CD14-positive monocyte (primary cell): ENCODE results near the gene ANO2. TPM values are rescaled to one million over a fixed set of nuclear protein-coding genes. Genes with fewer than 3 reads are reported as not detected.

Experiments used
- DNase-seq, 3 donors: peaks; one replicate each; pipeline ENCODE4 v3.0.0-alpha.2; 2011 to 2022
- H2AFZ ChIP-seq: 2 replicates; pipeline ENCODE4 v1.6.0; 2012; ENCODE audit warnings: mild to moderate bottlenecking, low read depth, low read length, inconsistent platforms; ENCODE audit not compliant: insufficient read depth, poor library complexity, severe bottlenecking
- H3K27ac ChIP-seq, 2 donors: 1 replicate in 1 of 2; 2 replicates in 1 of 2; pipeline ENCODE4 v1.5.1; 2012 to 2013; ENCODE audit warnings: low read length in 2 of 2, control low read depth in 1 of 2, inconsistent platforms in 1 of 2, low read depth in 1 of 2, mild to moderate bottlenecking in 1 of 2
- H3K27me3 ChIP-seq, 2 donors: one replicate each; pipeline versions ENCODE4 v1.6.0 to v1.6.1; 2011 to 2013; ENCODE audit warnings: low read length in 2 of 2; ENCODE audit not compliant: control insufficient read depth in 2 of 2, insufficient read depth in 2 of 2
- H3K36me3 ChIP-seq, 2 donors: replicated peaks in 1 of 2; 1 replicate in 1 of 2; 2 replicates in 1 of 2; pipeline versions ENCODE4 v1.5.1 to v1.6.1; 2012 to 2013; ENCODE audit warnings: low read length in 2 of 2, control low read depth in 1 of 2, inconsistent platforms in 1 of 2, mild to moderate bottlenecking in 1 of 2; ENCODE audit not compliant: insufficient read depth in 2 of 2, control insufficient read depth in 1 of 2
- H3K4me1 ChIP-seq, 2 donors: 1 replicate in 1 of 2; 2 replicates in 1 of 2; pipeline versions ENCODE4 v1.5.1 to v1.6.1; 2012 to 2013; ENCODE audit warnings: low read length in 2 of 2, control low read depth in 1 of 2, inconsistent platforms in 1 of 2, mild to moderate bottlenecking in 1 of 2, moderate library complexity in 1 of 2; ENCODE audit not compliant: insufficient read depth in 2 of 2, control insufficient read depth in 1 of 2
- H3K4me2 ChIP-seq: replicated peaks from 2 replicates; pipeline ENCODE3; 2012; ENCODE audit warnings: low read length, moderate library complexity, mild to moderate bottlenecking; ENCODE audit not compliant: poor library complexity, severe bottlenecking; ENCODE audit errors: extremely low read depth
- H3K4me3 ChIP-seq, 3 experiments: fragments of 200-600 bp in 1 of 3; sonication (generic) in 1 of 3; replicated peaks in 1 of 3; 1 replicate in 2 of 3; 2 replicates in 1 of 3; pipeline ENCODE4 v1.5.1; 2011 to 2013; ENCODE audit warnings: low read length in 3 of 3, mild to moderate bottlenecking in 3 of 3, control low read depth in 2 of 3, low read depth in 2 of 3, inconsistent platforms in 1 of 3, moderate library complexity in 1 of 3
- H3K79me2 ChIP-seq: 2 replicates; pipeline ENCODE4 v1.6.0; 2012; ENCODE audit warnings: mild to moderate bottlenecking, control low read depth, inconsistent platforms, low read length, moderate library complexity; ENCODE audit not compliant: insufficient read depth
- H3K9ac ChIP-seq: 2 replicates; pipeline ENCODE4 v1.6.0; 2017; ENCODE audit warnings: low read length, mild to moderate bottlenecking; ENCODE audit not compliant: insufficient read depth, poor library complexity, severe bottlenecking
- H3K9me3 ChIP-seq, 2 donors: replicated peaks in 1 of 2; 1 replicate in 1 of 2; 2 replicates in 1 of 2; pipeline versions ENCODE4 v1.5.1 to v1.6.1; 2012 to 2013; ENCODE audit warnings: low read length in 2 of 2, control low read depth in 1 of 2; ENCODE audit not compliant: control insufficient read depth in 1 of 2, insufficient read depth in 1 of 2
- H4K20me1 ChIP-seq: 2 replicates; pipeline ENCODE4 v1.6.0; 2012; ENCODE audit warnings: mild to moderate bottlenecking, low read length, control low read depth, moderate library complexity; ENCODE audit not compliant: insufficient read depth
- H3K27ac Mint-ChIP-seq, 7 donors: one replicate each; pipeline ENCODE4 v1.8.0; 2020; ENCODE audit warnings: mild to moderate bottlenecking in 7 of 7, mixed read lengths in 7 of 7, moderate library complexity in 6 of 7, inconsistent platforms in 2 of 7
- H3K27me3 Mint-ChIP-seq, 3 donors: one replicate each; pipeline ENCODE4 v1.8.0; 2021 to 2022; ENCODE audit warnings: low read depth in 3 of 3, mild to moderate bottlenecking in 3 of 3, mixed read lengths in 3 of 3, moderate library complexity in 3 of 3, inconsistent platforms in 1 of 3
- H3K36me3 Mint-ChIP-seq, 2 donors: one replicate each; pipeline ENCODE4 v1.8.0; 2020; ENCODE audit warnings: mixed read lengths in 2 of 2, inconsistent platforms in 1 of 2, mild to moderate bottlenecking in 1 of 2
- H3K4me1 Mint-ChIP-seq: one replicate; pipeline ENCODE4 v1.8.0; 2020; ENCODE audit warnings: mild to moderate bottlenecking, mixed read lengths
- H3K4me3 Mint-ChIP-seq, 2 donors: one replicate each; pipeline ENCODE4 v1.8.0; 2020; ENCODE audit warnings: mild to moderate bottlenecking in 2 of 2, mixed read lengths in 2 of 2, moderate library complexity in 1 of 2
- H3K9me3 Mint-ChIP-seq, 7 donors: one replicate each; pipeline ENCODE4 v1.8.0; 2020 to 2022; ENCODE audit warnings: mixed read lengths in 7 of 7, mild to moderate bottlenecking in 6 of 7, moderate library complexity in 6 of 7, inconsistent platforms in 2 of 7
- WGBS: methylation state at CpG from one replicate; pipeline ENCODE4 v1.1.5; 2013; ENCODE audit warnings: missing lambda C conversion rate; ENCODE audit not compliant: insufficient coverage; 5-methylcytosine and 5-hydroxymethylcytosine counted together
- intact Hi-C, 2 donors: fragments of 100-400 bp; cut with micrococcal nuclease; formaldehyde crosslinking; loops; one replicate each; pipeline versions ENCODE4 v1.15.0 to v1.15.1; 2023
- polyA plus RNA-seq, 3 donors: library from polyadenylated mRNA; depleted of rRNA in 1 of 3; unstranded in 2 of 3; stranded (reverse) in 1 of 3; fragments of 300-500 nt in 2 of 3; fragments of >200 nt in 1 of 3; fragmentation: Illumina TruSeq in 2 of 3; gene quantifications; 1 replicate in 2 of 3; 2 replicates in 1 of 3; pipeline ENCODE4 v1.2.3, GENCODE V29; 2012 to 2021
- TF ChIP-seq, protein P1 (sequence below): fragments of 200-600 bp; IDR thresholded peaks from one replicate; pipeline ENCODE4 v1.8.0; 2022; ENCODE audit warnings: antibody characterized with exemption, mild to moderate bottlenecking

ANO2 gene
- polyA plus RNA-seq, 3 donors, result not detected

DNA sequence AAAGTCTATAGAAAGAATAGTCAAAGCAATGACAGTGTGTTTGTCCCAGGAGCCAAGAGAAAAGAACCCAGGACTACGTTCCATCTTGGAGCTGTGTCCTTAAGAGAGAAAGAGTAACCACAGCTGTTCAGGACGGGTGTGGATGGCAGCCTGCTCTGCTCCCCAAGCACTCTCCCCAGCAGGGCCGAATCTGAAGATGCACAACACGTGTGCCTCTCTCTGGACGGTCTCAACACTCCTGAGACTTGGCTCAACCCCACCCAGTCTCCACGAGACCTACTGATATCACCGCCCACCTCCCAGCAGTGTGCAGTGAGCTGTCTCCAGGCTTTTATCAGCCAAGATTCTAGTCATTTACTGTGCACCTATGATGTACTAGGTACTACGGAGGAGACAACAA lies 27.3 kb upstream of the ANO2 start:
- peaks cover 0 to 7% (median 2%) of the 10 kb centered on the region in 3 donors for H3K27me3 Mint-ChIP-seq
- intact Hi-C loops, result no loop called here
- 74% methylated on average over 7 of the region's 8 CpGs for WGBS
- TF ChIP-seq, protein P1, sequence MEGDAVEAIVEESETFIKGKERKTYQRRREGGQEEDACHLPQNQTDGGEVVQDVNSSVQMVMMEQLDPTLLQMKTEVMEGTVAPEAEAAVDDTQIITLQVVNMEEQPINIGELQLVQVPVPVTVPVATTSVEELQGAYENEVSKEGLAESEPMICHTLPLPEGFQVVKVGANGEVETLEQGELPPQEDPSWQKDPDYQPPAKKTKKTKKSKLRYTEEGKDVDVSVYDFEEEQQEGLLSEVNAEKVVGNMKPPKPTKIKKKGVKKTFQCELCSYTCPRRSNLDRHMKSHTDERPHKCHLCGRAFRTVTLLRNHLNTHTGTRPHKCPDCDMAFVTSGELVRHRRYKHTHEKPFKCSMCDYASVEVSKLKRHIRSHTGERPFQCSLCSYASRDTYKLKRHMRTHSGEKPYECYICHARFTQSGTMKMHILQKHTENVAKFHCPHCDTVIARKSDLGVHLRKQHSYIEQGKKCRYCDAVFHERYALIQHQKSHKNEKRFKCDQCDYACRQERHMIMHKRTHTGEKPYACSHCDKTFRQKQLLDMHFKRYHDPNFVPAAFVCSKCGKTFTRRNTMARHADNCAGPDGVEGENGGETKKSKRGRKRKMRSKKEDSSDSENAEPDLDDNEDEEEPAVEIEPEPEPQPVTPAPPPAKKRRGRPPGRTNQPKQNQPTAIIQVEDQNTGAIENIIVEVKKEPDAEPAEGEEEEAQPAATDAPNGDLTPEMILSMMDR, result no peak
- no peak for DNase-seq
- Histone ChIP-seq H3K4me2 (no peak overlapping the region), H3K4me3 (no peak overlapping the region), H3K9me3 (no peaks in the 10 kb centered on the region), H3K79me2 (no peaks in the 10 kb centered on the region), H3K4me1 (no peaks in the 10 kb centered on the region), H3K9ac (no peak overlapping the region), H3K27me3 (no peaks in the 10 kb centered on the region), H2AFZ (no peak overlapping the region), H4K20me1 (no peaks in the 10 kb centered on the region), H3K27ac (no peak overlapping the region), H3K36me3 (no peaks in the 10 kb centered on the region)
- no peak overlapping the region for H3K27ac Mint-ChIP-seq
- no peak overlapping the region for H3K4me3 Mint-ChIP-seq
- H3K36me3 Mint-ChIP-seq, result no peaks in the 10 kb centered on the region
- H3K9me3 Mint-ChIP-seq, result no peaks in the 10 kb centered on the region
- no peaks in the 10 kb centered on the region for H3K4me1 Mint-ChIP-seq

DNA sequence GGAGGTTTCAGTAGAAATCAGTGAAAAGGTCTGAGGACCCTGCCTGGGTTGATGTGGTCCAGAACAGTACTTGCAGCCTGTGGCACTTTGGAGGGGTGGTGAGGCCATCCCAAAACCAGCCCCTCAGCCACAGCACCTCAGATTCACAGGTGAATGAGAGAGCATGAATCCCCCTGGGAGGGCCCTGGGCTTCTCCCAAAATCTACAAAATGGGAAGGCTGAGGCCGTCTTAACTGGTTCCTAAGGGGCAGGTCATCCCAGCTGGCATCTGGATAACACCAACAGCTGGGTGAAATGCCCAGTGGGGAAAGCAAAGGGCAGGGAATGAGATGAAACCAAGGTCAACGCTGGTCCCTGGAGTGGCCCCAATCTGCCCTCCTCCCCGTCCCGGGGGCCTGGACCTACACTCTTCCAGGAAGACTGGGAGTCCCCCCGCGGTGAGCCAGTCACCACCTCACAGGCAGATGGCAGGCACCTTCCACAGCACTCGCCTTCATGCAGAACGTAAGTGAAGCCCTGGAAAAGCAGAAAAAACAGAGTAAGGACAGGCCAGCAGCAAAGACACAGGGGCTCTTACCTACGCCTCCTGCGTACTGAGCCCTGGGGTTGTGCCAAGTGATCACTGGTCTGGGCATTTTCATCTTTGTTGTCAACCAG lies 26.3 kb upstream of the ANO2 start:
- Histone ChIP-seq H2AFZ (no peak overlapping the region), H3K27ac (no peak overlapping the region), H3K4me3 (no peak overlapping the region), H3K4me2 (no peak overlapping the region), H3K9ac (no peak overlapping the region), H3K4me1 (no peaks in the 10 kb centered on the region), H4K20me1 (no peaks in the 10 kb centered on the region), H3K9me3 (no peaks in the 10 kb centered on the region), H3K27me3 (no peaks in the 10 kb centered on the region), H3K79me2 (no peaks in the 10 kb centered on the region), H3K36me3 (no peaks in the 10 kb centered on the region)
- Mint-ChIP-seq H3K9me3 (no peaks in the 10 kb centered on the region), H3K27me3 (peaks cover 0 to 7% (median 2%) of the 10 kb centered on the region in 3 donors), H3K4me1 (no peaks in the 10 kb centered on the region), H3K36me3 (no peaks in the 10 kb centered on the region), H3K27ac (no peak overlapping the region), H3K4me3 (no peak overlapping the region)
- intact Hi-C loops, result no loop called here
- DNase-seq, result no peak
- WGBS, result 96% methylated on average over 10 of the region's 10 CpGs
- TF ChIP-seq, protein P1, result no peak
